COR-L47 (cell line): ENCODE results near the gene MPL.
"Not testable (repeated sequence)": the region's sequence is repeated elsewhere in the genome, so short reads cannot be mapped to it uniquely, and the experiment has no call there.

ENCODE experiments used
- DNase-seq: peaks from one replicate; lab custom pipeline; 2025; lab: John Stamatoyannopoulos, UW

MPL gene

GRCh38 chr1:43379476-43379875, 41.9 kb downstream of the MPL start:
- no peak for DNase-seq

- no peak for DNase-seq
Observed at GRCh38 chr1:43381612-43382011, 44.0 kb downstream of the MPL start.

GRCh38 chr1:43382027-43382779, 44.6 kb downstream of the MPL start:
- DNase-seq, result peak; percentile 71

- peak; percentile 13 for DNase-seq
Observed at GRCh38 chr1:43383449-43383848, 45.8 kb downstream of the MPL start.

GRCh38 chr1:43386676-43387075, 49.1 kb downstream of the MPL start:
- no peak for DNase-seq

- no peak for DNase-seq
Observed at GRCh38 chr1:43387976-43388599, 50.5 kb downstream of the MPL start.

- DNase-seq, result no peak
Observed at GRCh38 chr1:43388613-43389012, 51.0 kb downstream of the MPL start.

- DNase-seq, result peak; percentile 82
Observed at GRCh38 chr1:43389326-43390313, 52.0 kb downstream of the MPL start, which contains the start of the genes MED8 and SZT2. Gene MED8 (minus strand): TSS chr1:43389800. CDS start chr1:43389764, 36 bp downstream. Gene SZT2 (plus strand): TSS chr1:43389899. CDS start chr1:43389969, 70 bp downstream.

- DNase-seq, result no peak
Observed at GRCh38 chr1:43392702-43393101, 55.1 kb downstream of the MPL start.

GRCh38 chr1:43395523-43395922, 57.9 kb downstream of the MPL start:
- DNase-seq, result no peak

- no peak for DNase-seq
Observed at GRCh38 chr1:43396059-43396458, 58.4 kb downstream of the MPL start.

- no peak for DNase-seq
Observed at GRCh38 chr1:43398227-43398626, 60.6 kb downstream of the MPL start.

GRCh38 chr1:43400441-43400840, 62.8 kb downstream of the MPL start:
- not testable (repeated sequence) for DNase-seq

GRCh38 chr1:43402089-43402865, 64.7 kb downstream of the MPL start:
- no peak for DNase-seq
